ENCODE measurements around the gene KIAA1328. TPM values are rescaled to one million over a fixed set of nuclear protein-coding genes. Genes with fewer than 3 reads are reported as not detected.
"Not testable (repeated sequence)": the region's sequence is repeated elsewhere in the genome, so short reads cannot be mapped to it uniquely, and the experiment has no call there.

The KIAA1328 gene
- total and polyA plus RNA-seq, 7 donors = 1.3 to 4.4 (median 3.5) TPM

DNA sequence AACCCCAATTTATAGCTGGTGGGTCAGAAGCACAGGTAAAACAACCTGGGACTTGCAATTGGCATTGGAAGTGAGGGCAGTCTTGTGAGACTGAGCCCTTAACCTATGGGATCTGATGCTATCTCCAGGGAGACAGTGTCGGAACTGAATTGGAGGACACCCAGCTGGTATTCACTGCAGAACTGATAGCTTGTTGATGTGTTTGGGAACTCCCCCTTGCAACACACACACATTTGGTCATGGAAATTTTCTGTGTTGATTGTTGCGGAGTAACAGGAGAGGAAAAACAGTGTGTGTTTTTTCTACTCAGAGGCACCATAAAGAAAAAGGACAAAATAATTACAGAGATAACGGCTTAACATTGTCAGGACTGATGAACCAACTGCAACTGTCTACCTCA, 16.2 kb upstream of the KIAA1328 start:
- no peak for DNase-seq
- no peak for ATAC-seq
- intact Hi-C loops (cut with DNase I) = loop anchor here in 1 of 2 donors (2.0 kb wide), 1 partner anchor 42 kb away; no protein-coding TSS in a partner anchor
- H3K27me3 ChIP-seq (ENCODE audit: insufficient read depth in 3 of 3, low read length in 2 of 3) = no peaks in the 10 kb centered on the region
- no peaks in the 10 kb centered on the region for H3K4me1 ChIP-seq
- H3K9me3 ChIP-seq = no peaks in the 10 kb centered on the region
- WGBS, 3 donors = 80 to 84% (median 80%) methylated on average over 3 of the region's 3 CpGs
- peaks cover 0 to 41% of the 10 kb centered on the region in 2 donors for H3K36me3 ChIP-seq (ENCODE audit: insufficient read depth in 1 of 2, low read depth in 1 of 2)
- TF ChIP-seq, protein P1, sequence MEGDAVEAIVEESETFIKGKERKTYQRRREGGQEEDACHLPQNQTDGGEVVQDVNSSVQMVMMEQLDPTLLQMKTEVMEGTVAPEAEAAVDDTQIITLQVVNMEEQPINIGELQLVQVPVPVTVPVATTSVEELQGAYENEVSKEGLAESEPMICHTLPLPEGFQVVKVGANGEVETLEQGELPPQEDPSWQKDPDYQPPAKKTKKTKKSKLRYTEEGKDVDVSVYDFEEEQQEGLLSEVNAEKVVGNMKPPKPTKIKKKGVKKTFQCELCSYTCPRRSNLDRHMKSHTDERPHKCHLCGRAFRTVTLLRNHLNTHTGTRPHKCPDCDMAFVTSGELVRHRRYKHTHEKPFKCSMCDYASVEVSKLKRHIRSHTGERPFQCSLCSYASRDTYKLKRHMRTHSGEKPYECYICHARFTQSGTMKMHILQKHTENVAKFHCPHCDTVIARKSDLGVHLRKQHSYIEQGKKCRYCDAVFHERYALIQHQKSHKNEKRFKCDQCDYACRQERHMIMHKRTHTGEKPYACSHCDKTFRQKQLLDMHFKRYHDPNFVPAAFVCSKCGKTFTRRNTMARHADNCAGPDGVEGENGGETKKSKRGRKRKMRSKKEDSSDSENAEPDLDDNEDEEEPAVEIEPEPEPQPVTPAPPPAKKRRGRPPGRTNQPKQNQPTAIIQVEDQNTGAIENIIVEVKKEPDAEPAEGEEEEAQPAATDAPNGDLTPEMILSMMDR (IDR thresholded peaks at IDR 0.05) = no peak
- H3K27ac ChIP-seq = no peak overlapping the region
- no peak overlapping the region for H3K4me3 ChIP-seq

DNA sequence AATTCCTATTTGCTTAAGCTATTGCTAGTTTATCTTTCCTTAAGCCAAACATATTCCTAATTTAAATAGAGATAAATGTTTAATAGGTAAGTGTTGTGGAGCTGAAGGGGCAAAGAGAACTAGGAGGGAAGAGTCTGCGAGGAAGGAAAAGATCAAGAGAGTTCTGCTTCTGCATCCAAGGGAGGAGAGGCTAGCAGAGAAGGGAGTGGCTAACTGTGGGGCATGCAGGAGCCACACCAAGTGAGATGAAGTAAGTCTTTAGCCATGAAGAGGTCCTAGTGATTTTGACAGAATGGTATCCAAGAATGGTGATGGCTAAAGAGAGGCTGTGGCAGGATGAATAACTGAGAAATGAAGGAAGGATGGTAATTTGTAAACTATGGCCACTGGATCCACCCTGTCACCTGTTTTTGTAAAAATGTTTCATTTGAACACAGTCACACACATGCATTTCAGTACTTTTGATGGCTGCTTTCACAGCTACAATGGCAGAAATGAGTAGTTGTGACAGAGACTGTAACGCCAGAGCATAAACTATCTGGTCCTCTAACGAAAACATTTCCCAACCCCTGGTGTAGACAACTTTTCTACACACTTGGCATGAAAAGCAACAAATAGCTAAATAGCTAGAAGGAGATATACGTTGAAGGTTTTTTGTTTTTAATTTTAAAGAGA, 15.7 kb upstream of the KIAA1328 start:
- no peak overlapping the region for H3K27ac ChIP-seq
- H3K4me1 ChIP-seq = no peaks in the 10 kb centered on the region
- H3K36me3 ChIP-seq (ENCODE audit: insufficient read depth in 1 of 2, low read depth in 1 of 2) = peaks cover 0 to 46% of the 10 kb centered on the region in 2 donors
- DNase-seq (no peak), ATAC-seq (no peak)
- TF ChIP-seq, protein P1 (IDR thresholded peaks at IDR 0.05) = no peak
- H3K9me3 ChIP-seq = no peaks in the 10 kb centered on the region
- intact Hi-C loops (cut with DNase I) = loop anchor here in 1 of 2 donors (2.0 kb wide), 1 partner anchor 42 kb away; no protein-coding TSS in a partner anchor
- no peak overlapping the region for H3K4me3 ChIP-seq
- 88 to 92% (median 90%) methylated on average over 4 of the region's 4 CpGs for WGBS, 3 donors
- no peaks in the 10 kb centered on the region for H3K27me3 ChIP-seq (ENCODE audit: insufficient read depth in 3 of 3, low read length in 2 of 3)

DNA sequence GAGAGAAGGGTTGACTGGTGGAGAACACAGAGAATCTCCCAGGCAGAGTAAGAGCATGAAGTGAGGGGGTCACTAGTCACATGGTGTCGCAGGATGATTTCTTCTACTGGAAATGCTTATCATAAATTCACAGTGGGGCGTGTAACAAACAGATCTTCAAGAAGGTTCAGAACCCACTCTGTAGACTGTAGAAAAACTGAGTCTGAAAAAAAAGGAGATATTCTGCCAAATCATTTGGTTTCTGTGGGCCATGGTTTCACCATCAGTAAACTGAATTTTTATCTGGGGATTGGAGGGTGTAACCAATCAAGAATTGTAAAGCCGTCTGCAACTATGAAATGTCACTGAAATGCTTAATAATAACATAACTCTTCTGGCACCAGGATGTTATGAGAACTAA, 15.1 kb upstream of the KIAA1328 start:
- no peaks in the 10 kb centered on the region for H3K4me1 ChIP-seq
- peaks cover 3 to 51% of the 10 kb centered on the region in 2 donors for H3K36me3 ChIP-seq (ENCODE audit: insufficient read depth in 1 of 2, low read depth in 1 of 2)
- H3K27me3 ChIP-seq (ENCODE audit: insufficient read depth in 3 of 3, low read length in 2 of 3) = no peaks in the 10 kb centered on the region
- DNase-seq = no peak
- WGBS, 3 donors = 82 to 86% (median 83%) methylated on average over 3 of the region's 3 CpGs
- H3K27ac ChIP-seq = no peak overlapping the region
- no peaks in the 10 kb centered on the region for H3K9me3 ChIP-seq
- TF ChIP-seq, protein P1 (IDR thresholded peaks at IDR 0.05) = no peak
- intact Hi-C loops (cut with DNase I) = loop anchor here in 1 of 2 donors (2.0 kb wide), 1 partner anchor 43 kb away; no protein-coding TSS in a partner anchor
- ATAC-seq = no peak
- no peak overlapping the region for H3K4me3 ChIP-seq

DNA sequence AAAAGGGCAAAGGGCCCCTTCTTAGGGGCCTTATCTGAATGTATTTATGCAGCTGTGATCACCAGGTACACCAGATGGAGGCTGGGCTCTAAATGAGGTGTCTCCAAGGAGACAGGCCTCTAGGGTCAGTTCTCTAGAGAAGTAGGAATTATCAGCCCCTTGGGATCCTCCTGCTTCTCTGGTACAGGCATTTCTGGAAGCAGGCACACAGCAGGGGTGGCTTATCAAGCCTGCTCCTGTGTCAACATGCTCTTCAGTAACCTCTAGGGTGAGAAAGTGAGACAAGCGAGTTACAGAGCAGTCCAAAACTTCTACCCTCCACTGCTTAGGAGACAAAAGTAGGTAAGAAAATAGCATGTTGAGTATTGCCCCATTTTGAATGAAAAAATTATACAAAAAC, 13.9 kb upstream of the KIAA1328 start:
- no peak overlapping the region for H3K27ac ChIP-seq
- no peak for DNase-seq
- intact Hi-C loops (cut with DNase I) = no loop called here

DNA sequence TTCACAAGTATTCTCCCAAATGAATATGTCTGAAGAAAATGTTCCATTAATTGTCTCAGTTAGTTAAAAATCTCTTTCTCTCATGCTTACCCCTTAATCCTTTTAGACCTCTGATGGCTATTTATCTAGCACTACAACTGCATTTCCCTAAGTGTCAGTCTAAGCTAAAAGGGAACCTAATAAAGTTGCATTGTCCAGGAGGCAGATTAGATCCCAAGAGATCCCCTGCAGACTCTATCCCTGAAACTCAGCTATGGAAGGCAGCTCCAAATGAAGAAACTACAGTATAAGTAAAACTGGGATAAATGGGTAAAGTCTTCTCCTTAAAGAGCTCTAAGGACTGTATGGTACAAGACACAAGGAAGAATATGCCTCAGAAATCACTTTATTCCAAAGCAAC, 12.8 kb upstream of the KIAA1328 start:
- DNase-seq; H3K4me1 ChIP-seq; H3K4me3 ChIP-seq; intact Hi-C loops (cut with DNase I); H3K27me3 ChIP-seq (ENCODE audit: insufficient read depth in 3 of 3, low read length in 2 of 3); H3K9me3 ChIP-seq; ATAC-seq; H3K27ac ChIP-seq: not testable (repeated sequence)
- peaks cover 5 to 53% of the 10 kb centered on the region in 2 donors for H3K36me3 ChIP-seq (ENCODE audit: insufficient read depth in 1 of 2, low read depth in 1 of 2)

More for the DNA sequence above, 13.9 kb upstream of the KIAA1328 start:
- WGBS, 3 donors = 42 to 90% (median 46%) methylated on average over 1 of the region's 1 CpG
- H3K9me3 ChIP-seq = no peaks in the 10 kb centered on the region
- no peak for ATAC-seq
- no peaks in the 10 kb centered on the region for H3K4me1 ChIP-seq
- H3K36me3 ChIP-seq (ENCODE audit: insufficient read depth in 1 of 2, low read depth in 1 of 2) = peaks cover 5 to 53% of the 10 kb centered on the region in 2 donors
- no peaks in the 10 kb centered on the region for H3K27me3 ChIP-seq (ENCODE audit: insufficient read depth in 3 of 3, low read length in 2 of 3)
- no peak overlapping the region for H3K4me3 ChIP-seq
- TF ChIP-seq, protein P1 (IDR thresholded peaks at IDR 0.05) = no peak

Measured in psoas muscle (tissue), 8 donors.